ENCODE measurements around the gene H6PD.

Gene H6PD

GRCh38 chr1:9212735-9213134 lies 21.8 kb upstream of the H6PD start:
- H3K4me3 ChIP-seq (ENCODE audit: low read length) = no peak overlapping the region
- no peak overlapping the region for H3K9ac ChIP-seq (ENCODE audit: low read length)
- H3K27ac ChIP-seq (ENCODE audit: low read length) = no peak overlapping the region
- H3K9me3 ChIP-seq (ENCODE audit: control insufficient read depth, low read depth, low read length) = no peaks in the 10 kb centered on the region
- H3K27me3 ChIP-seq (ENCODE audit: control insufficient read depth, insufficient read depth, low read length) = no peaks in the 10 kb centered on the region
- no peaks in the 10 kb centered on the region for H3K4me1 ChIP-seq (ENCODE audit: control insufficient read depth, low read depth, low read length)
- H3K36me3 ChIP-seq (ENCODE audit: control insufficient read depth, low read depth, low read length) = no peaks in the 10 kb centered on the region

GRCh38 chr1:9213956-9214355 lies 20.6 kb upstream of the H6PD start:
- Histone ChIP-seq H3K4me3 (ENCODE audit: low read length) (no peak overlapping the region), H3K9me3 (ENCODE audit: control insufficient read depth, low read depth, low read length) (no peaks in the 10 kb centered on the region), H3K9ac (ENCODE audit: low read length) (no peak overlapping the region), H3K4me1 (ENCODE audit: control insufficient read depth, low read depth, low read length) (no peaks in the 10 kb centered on the region), H3K36me3 (ENCODE audit: control insufficient read depth, low read depth, low read length) (no peaks in the 10 kb centered on the region), H3K27ac (ENCODE audit: low read length) (no peak overlapping the region), H3K27me3 (ENCODE audit: control insufficient read depth, insufficient read depth, low read length) (no peaks in the 10 kb centered on the region)

DNA sequence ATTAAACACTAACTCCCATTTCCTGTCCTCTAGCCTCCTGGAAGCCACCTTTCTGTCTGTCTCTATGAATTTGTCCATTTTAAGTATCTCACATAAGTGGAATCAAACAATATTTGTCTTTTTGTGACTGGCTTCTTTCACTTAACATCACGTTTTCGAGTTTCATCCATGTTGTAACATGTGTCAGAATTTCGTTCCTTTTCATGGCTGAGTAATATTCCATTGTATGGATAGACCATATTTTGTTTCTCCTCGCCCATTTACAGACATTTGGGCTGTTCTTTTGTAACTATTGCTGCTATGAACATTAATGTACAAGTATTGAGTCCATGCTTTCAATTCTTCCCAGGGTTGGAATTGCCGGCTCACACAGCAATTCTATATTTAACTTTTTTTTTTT lies 15.7 kb upstream of the H6PD start:
- H3K27ac ChIP-seq (ENCODE audit: low read length) = no peak overlapping the region
- H3K4me1 ChIP-seq (ENCODE audit: control insufficient read depth, low read depth, low read length) = no peaks in the 10 kb centered on the region

GRCh38 chr1:9222846-9223625 lies 11.5 kb upstream of the H6PD start:
- H3K4me1 ChIP-seq (ENCODE audit: control insufficient read depth, low read depth, low read length) = no peaks in the 10 kb centered on the region
- no peak overlapping the region for H3K27ac ChIP-seq (ENCODE audit: low read length)
- H3K9me3 ChIP-seq (ENCODE audit: control insufficient read depth, low read depth, low read length) = no peaks in the 10 kb centered on the region
- no peaks in the 10 kb centered on the region for H3K27me3 ChIP-seq (ENCODE audit: control insufficient read depth, insufficient read depth, low read length)
- H3K36me3 ChIP-seq (ENCODE audit: control insufficient read depth, low read depth, low read length) = no peaks in the 10 kb centered on the region
- no peak overlapping the region for H3K9ac ChIP-seq (ENCODE audit: low read length)
- no peak overlapping the region for H3K4me3 ChIP-seq (ENCODE audit: low read length)

More for the DNA sequence above, 15.7 kb upstream of the H6PD start:
- no peak overlapping the region for H3K4me3 ChIP-seq (ENCODE audit: low read length)
- H3K9me3 ChIP-seq (ENCODE audit: control insufficient read depth, low read depth, low read length) = no peaks in the 10 kb centered on the region
- no peaks in the 10 kb centered on the region for H3K27me3 ChIP-seq (ENCODE audit: control insufficient read depth, insufficient read depth, low read length)
- H3K36me3 ChIP-seq (ENCODE audit: control insufficient read depth, low read depth, low read length) = no peaks in the 10 kb centered on the region
- no peak overlapping the region for H3K9ac ChIP-seq (ENCODE audit: low read length)

DNA sequence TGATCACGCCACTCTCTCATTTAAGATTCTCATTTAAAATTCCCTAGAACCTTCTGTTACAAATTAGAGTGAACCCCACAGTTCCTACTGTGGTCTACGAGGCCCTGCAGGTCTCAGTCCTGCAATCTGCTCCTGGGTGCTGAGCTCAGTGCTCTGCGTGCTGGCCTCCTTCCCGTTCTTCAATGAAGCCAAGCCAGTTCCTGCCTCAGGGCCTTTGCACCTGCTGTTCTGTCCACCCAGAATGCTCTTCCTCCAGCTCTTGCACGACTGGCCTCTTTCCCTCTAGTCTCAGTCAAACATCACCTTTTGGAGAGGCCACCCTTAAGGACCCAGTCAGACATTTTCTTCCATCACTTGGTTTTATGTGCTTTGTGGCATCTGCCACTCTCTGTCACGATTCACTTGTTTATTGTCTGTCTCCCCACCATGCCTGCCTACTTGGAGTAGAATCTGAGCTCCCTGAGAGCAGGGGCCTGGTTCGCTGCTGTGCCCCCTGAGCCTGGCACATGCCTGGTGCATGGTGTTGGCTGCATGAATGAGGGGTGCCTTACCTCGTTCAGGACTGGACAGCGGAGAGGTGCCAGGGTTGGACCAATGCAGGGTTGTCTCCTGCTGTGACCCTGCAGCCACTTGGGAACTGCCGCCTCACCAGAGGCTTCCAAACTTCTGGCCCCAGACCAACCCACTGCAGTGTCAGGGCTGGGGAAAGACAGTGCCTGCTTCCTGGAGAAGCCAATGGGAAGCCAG lies 9.7 kb upstream of the H6PD start:
- no peaks in the 10 kb centered on the region for H3K36me3 ChIP-seq (ENCODE audit: control insufficient read depth, low read depth, low read length)
- no peak overlapping the region for H3K4me3 ChIP-seq (ENCODE audit: low read length)
- H3K9me3 ChIP-seq (ENCODE audit: control insufficient read depth, low read depth, low read length) = no peaks in the 10 kb centered on the region
- no peaks in the 10 kb centered on the region for H3K27me3 ChIP-seq (ENCODE audit: control insufficient read depth, insufficient read depth, low read length)
- H3K4me1 ChIP-seq (ENCODE audit: control insufficient read depth, low read depth, low read length) = no peaks in the 10 kb centered on the region
- H3K27ac ChIP-seq (ENCODE audit: low read length) = no peak overlapping the region
- no peak overlapping the region for H3K9ac ChIP-seq (ENCODE audit: low read length)

DNA sequence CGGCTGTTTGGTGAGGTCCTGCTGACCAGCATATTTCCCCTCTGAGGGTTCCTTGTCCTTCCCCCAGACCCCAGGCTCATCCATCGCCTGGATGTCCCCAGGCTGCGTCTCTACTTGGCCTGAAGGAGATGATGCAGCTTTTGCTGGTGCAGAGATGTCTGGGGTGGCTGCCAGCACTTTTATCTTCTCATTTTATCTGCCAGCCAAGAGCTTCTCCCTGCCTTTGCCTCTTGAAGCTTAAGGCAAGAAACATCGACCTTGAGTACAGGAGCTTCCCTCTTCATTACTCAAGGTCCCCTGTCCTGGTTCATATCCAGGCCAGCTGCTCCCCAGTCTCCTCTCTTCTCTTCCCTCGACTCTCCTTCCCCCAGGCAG lies 9.2 kb upstream of the H6PD start:
- H3K4me1 ChIP-seq (ENCODE audit: control insufficient read depth, low read depth, low read length) = no peaks in the 10 kb centered on the region
- H3K27me3 ChIP-seq (ENCODE audit: control insufficient read depth, insufficient read depth, low read length) = no peaks in the 10 kb centered on the region
- no peak overlapping the region for H3K9ac ChIP-seq (ENCODE audit: low read length)
- H3K27ac ChIP-seq (ENCODE audit: low read length) = no peak overlapping the region
- no peaks in the 10 kb centered on the region for H3K36me3 ChIP-seq (ENCODE audit: control insufficient read depth, low read depth, low read length)
- no peaks in the 10 kb centered on the region for H3K9me3 ChIP-seq (ENCODE audit: control insufficient read depth, low read depth, low read length)
- H3K4me3 ChIP-seq (ENCODE audit: low read length) = no peak overlapping the region

GRCh38 chr1:9228609-9229008 lies 6.0 kb upstream of the H6PD start:
- no peak overlapping the region for H3K27ac ChIP-seq (ENCODE audit: low read length)
- no peak overlapping the region for H3K4me3 ChIP-seq (ENCODE audit: low read length)
- peaks cover 6% of the 10 kb centered on the region for H3K4me1 ChIP-seq (ENCODE audit: control insufficient read depth, low read depth, low read length)
- no peak overlapping the region for H3K9ac ChIP-seq (ENCODE audit: low read length)
- H3K9me3 ChIP-seq (ENCODE audit: control insufficient read depth, low read depth, low read length) = no peaks in the 10 kb centered on the region
- no peaks in the 10 kb centered on the region for H3K27me3 ChIP-seq (ENCODE audit: control insufficient read depth, insufficient read depth, low read length)
- H3K36me3 ChIP-seq (ENCODE audit: control insufficient read depth, low read depth, low read length) = no peaks in the 10 kb centered on the region

DNA sequence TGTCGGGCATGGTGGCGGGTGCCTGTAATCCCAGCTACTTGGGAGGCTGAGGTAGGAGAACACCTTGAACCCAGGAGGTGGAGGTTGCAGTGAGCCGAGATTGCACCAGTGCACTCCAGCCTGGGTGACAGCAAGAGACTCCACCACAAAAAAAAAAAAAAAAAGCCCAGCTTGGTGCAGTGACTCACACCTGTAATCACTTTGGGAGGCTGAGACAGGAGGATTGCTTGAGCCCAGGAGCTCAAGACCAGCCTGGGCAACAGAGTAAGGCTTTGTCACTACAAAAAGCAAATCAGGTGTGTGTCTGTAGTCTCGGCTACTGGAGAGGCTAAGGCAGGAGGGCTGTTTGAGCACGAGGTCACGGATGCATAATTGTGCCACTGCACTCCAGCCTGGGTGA lies 5.0 kb upstream of the H6PD start:
- no peak overlapping the region for H3K9ac ChIP-seq (ENCODE audit: low read length)
- no peak overlapping the region for H3K4me3 ChIP-seq (ENCODE audit: low read length)
- H3K27me3 ChIP-seq (ENCODE audit: control insufficient read depth, insufficient read depth, low read length) = no peaks in the 10 kb centered on the region
- H3K27ac ChIP-seq (ENCODE audit: low read length) = no peak overlapping the region
- H3K9me3 ChIP-seq (ENCODE audit: control insufficient read depth, low read depth, low read length) = no peaks in the 10 kb centered on the region
- no peaks in the 10 kb centered on the region for H3K36me3 ChIP-seq (ENCODE audit: control insufficient read depth, low read depth, low read length)
- peaks cover 6% of the 10 kb centered on the region for H3K4me1 ChIP-seq (ENCODE audit: control insufficient read depth, low read depth, low read length)

GRCh38 chr1:9230869-9231533 lies 3.6 kb upstream of the H6PD start:
- Histone ChIP-seq H3K4me3 (ENCODE audit: low read length) (no peak overlapping the region), H3K4me1 (ENCODE audit: control insufficient read depth, low read depth, low read length) (peaks cover 6% of the 10 kb centered on the region), H3K9ac (ENCODE audit: low read length) (no peak overlapping the region), H3K27ac (ENCODE audit: low read length) (no peak overlapping the region), H3K27me3 (ENCODE audit: control insufficient read depth, insufficient read depth, low read length) (no peaks in the 10 kb centered on the region), H3K36me3 (ENCODE audit: control insufficient read depth, low read depth, low read length) (no peaks in the 10 kb centered on the region), H3K9me3 (ENCODE audit: control insufficient read depth, low read depth, low read length) (no peaks in the 10 kb centered on the region)

DNA sequence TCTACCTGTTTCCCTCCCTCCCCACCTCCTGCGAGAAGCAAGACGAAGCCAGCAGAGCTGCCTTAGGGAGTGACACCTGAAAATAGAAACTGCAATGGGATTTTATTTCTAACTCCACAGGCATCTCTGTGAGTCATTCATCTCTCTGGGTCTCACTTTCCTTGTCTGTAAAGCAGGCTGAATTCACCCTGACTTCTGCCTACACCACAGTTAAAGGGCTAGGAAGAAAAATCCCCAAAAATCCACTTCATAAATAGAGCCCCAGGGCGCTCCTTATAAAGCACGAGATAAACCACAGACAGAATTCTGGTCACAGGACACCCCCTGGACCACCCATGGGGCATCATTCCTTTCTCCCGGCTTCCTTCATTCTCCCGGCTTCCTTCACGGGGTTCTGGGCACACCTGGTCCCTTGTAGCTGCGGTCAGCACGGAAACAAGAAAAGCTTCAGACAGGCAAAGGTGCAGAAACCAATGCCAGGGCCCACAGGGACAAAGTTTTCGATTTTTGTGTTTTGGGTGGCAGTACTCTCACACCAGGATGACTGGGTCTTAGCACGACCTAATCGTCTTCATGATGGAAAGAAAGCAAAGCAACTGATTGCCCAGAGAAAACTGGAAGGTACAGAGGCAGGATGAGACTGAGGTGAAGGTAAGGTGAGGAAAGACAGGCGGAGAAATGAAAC lies 2.8 kb upstream of the H6PD start:
- H3K9me3 ChIP-seq (ENCODE audit: control insufficient read depth, low read depth, low read length) = no peaks in the 10 kb centered on the region
- no peak overlapping the region for H3K9ac ChIP-seq (ENCODE audit: low read length)
- H3K27ac ChIP-seq (ENCODE audit: low read length) = no peak overlapping the region
- H3K27me3 ChIP-seq (ENCODE audit: control insufficient read depth, insufficient read depth, low read length) = no peaks in the 10 kb centered on the region
- H3K4me1 ChIP-seq (ENCODE audit: control insufficient read depth, low read depth, low read length) = peaks cover 6% of the 10 kb centered on the region
- no peaks in the 10 kb centered on the region for H3K36me3 ChIP-seq (ENCODE audit: control insufficient read depth, low read depth, low read length)
- no peak overlapping the region for H3K4me3 ChIP-seq (ENCODE audit: low read length)

DNA sequence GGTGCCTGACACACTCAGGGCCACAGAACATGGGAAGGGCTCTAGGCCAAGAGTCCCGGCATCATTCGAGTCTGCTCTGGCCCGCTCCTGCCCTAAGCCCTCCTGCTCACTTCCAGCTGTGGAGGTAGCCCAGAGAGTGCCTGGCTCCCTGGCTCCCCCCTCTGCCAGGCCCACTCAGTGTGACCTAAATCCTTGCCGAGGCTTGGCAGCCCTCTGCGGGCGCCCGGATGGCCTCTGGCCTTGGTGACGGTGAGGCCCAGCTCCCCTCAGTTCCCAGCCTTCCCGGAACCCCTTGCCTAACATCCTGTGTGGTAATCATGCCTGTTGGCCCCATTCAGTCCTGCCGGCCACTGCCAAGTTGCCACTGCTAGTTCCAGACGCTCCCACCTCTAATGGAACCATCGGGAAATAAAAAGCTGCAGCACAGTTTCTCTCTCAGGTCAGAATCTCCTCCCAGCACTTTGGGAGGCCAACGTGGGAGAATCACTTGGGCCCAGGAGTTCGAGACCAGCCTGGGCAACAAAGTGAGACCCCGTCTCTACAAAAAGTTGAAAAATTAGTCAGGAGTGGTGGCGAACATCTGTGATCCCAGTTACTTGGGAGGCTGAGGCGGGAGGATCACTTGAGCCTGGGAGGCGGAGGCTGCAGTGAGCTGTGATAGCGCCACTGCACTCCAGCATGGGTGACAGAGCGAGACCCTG lies 1.2 kb upstream of the H6PD start:
- Histone ChIP-seq H3K27me3 (ENCODE audit: control insufficient read depth, insufficient read depth, low read length) (no peaks in the 10 kb centered on the region), H3K4me3 (ENCODE audit: low read length) (no peak overlapping the region), H3K9me3 (ENCODE audit: control insufficient read depth, low read depth, low read length) (no peaks in the 10 kb centered on the region), H3K36me3 (ENCODE audit: control insufficient read depth, low read depth, low read length) (no peaks in the 10 kb centered on the region), H3K4me1 (ENCODE audit: control insufficient read depth, low read depth, low read length) (peaks cover 6% of the 10 kb centered on the region), H3K9ac (ENCODE audit: low read length) (no peak overlapping the region), H3K27ac (ENCODE audit: low read length) (no peak overlapping the region)

Measured in iPS-18a (cell line).